AG09319 (cell line): ENCODE measurements around the gene LINGO1.

Experiments
- DNase-seq: peaks from one replicate; pipeline ENCODE4 v3.0.0-alpha.2; 2010; ENCODE audit warnings: low read depth; ENCODE audit errors: extremely low read depth
- CTCF ChIP-seq: IDR thresholded peaks from 2 replicates; pipeline ENCODE4 v1.5.1; 2011; ENCODE audit warnings: low read depth, mild to moderate bottlenecking, inconsistent platforms, low read length, moderate library complexity

Gene LINGO1

DNA sequence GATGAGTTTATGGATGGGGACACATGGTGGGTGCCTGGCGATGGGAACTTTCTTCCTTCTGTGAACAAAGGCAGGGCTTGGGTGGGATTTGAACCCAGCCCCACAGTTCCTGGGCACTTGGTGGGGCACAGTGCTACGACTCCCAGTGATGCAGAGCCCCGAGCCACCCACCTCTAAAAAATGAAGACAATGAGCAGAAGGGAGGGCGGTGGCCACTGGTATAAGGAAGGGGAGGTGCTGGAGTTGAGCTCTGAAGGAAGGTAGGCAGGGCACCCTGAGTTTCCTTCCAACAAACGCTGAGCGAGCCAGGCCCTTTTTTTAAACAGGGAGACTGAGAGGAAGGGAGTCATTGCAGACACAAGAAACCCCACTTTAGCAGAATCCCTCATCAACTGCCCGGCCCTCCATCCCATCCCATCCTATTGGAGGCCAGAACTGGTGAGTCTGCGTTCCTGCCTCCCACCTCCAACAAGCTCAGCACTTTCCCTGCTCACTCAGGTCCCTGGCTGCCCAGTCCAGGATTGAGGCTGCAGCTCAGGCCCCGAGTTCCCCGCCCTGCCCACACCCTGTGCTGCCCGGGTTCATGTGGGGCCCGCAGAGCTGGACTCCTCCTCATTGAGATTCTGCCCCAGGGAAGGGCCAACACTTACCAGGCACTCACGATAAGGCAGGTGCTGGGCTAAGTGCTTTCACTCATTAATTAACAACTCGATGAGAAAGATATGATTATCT, 57.3 kb downstream of the LINGO1 start:
- no peak for TF ChIP-seq CTCF

DNA sequence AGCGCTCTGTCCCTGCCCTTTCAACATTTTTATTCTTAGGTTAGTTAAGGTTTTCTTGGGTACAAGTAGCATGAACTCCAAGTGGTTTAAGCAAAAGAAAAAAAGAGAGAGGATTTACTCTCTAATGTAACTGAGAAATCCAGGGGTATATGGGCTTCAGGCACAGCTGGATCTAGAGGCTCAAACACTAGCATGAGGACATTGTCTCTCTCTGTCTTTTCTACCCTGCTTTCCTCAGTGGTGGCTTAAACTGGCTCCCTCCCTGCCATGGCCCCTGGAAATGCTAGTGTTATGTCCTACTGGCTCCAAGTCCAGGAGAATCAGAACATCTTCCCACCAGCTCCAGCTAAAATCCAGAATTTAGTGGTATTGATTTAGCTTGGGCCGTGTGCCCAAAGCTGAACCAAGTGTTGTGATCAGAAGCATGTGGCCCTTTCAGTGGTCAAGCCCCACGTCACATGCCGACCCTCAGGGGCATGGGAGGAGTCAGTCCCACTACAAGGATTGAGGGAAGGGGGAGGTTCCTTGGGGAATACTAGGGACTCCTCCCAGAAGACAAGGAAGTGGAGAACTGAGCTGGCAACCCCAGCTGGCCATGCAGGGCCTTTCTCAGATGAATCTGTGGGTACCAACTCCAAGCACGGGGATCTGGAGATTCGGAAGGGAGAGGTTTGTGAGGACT, 58.0 kb downstream of the LINGO1 start:
- no peak for DNase-seq
- TF ChIP-seq CTCF, result no peak

More for the DNA sequence above, 57.3 kb downstream of the LINGO1 start:
- DNase-seq, result no peak

GRCh38 chr15:77573802-77574201, 58.9 kb downstream of the LINGO1 start:
- TF ChIP-seq CTCF, result no peak
- no peak for DNase-seq

DNA sequence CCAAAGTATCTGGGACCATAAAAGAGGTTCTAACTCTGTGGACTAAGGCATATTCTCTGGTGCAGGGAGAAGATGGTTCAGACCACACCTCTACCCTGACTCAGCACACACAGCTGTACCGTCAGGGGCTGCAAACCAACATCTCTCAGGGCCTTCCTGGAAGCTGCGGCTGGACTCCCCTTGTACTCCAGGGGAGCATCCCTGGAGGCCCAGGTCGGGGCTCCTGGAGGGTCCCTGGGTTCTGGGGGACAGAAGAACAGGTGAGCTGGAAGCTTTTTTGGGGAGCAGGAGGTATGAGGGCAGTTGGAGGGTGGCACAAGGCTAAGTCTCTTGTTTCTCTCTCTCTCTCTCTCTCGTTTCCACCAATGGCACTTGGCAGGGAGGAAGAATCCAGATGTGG, 60.5 kb downstream of the LINGO1 start:
- TF ChIP-seq CTCF, result no peak
- DNase-seq, result no peak

DNA sequence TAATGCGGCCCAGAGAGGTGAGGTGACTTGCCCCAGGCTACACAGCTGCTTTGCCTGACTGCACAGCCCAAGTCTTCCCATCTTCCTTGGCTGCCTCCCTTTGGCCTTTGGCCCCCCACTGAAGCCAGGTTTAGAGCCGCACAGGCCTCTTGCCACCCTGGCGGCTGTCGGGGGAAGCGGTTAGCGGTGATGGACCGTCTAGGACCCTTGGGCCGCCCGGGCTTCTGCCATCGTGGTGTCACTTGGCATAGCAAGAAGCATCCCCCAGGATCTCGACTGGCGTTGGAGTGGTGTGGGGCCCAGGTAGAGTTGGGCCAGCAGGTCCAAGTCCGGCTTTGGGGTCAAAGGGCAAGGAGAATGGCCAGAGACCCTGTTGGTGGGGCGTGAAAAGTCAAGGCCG, 61.0 kb downstream of the LINGO1 start:
- no peak for DNase-seq
- no peak for TF ChIP-seq CTCF

- TF ChIP-seq CTCF, result no peak
- no peak for DNase-seq
These were observed 61.5 kb downstream of the LINGO1 start for GRCh38 chr15:77571181-77571580.

- DNase-seq, result no peak
- TF ChIP-seq CTCF, result no peak
These were observed 63.0 kb downstream of the LINGO1 start for GRCh38 chr15:77569729-77570125.
